Adrenal gland (tissue), 12 donors: ENCODE measurements around the gene CDH4. TPM values are rescaled to one million over a fixed set of nuclear protein-coding genes. Genes with fewer than 3 reads are reported as not detected.
"Not testable (repeated sequence)": the region's sequence is repeated elsewhere in the genome, so short reads cannot be mapped to it uniquely, and the experiment has no call there.

Source experiments
- DNase-seq, 7 donors: peaks; one replicate each; pipeline ENCODE4 v3.0.0-alpha.2; 2019 to 2020
- H3K27ac ChIP-seq, 5 donors: fragments of 200-600 bp; sonication (generic) in 4 of 5; 1 replicate in 3 of 5; 2 replicates in 2 of 5; pipeline versions ENCODE4 v1.5.1 to v1.8.0; 2016 to 2020; ENCODE audit warnings: mild to moderate bottlenecking in 1 of 5
- H3K27me3 ChIP-seq: fragments of 200-600 bp; 2 replicates; pipeline ENCODE4 v1.8.0; 2021
- H3K36me3 ChIP-seq, 2 donors: fragments of 200-600 bp; replicated peaks in 1 of 2; 1 replicate in 1 of 2; 2 replicates in 1 of 2; pipeline versions ENCODE4 v1.5.1 to v1.8.0; 2018 to 2022
- H3K4me1 ChIP-seq, 2 donors: fragments of 200-600 bp; replicated peaks in 1 of 2; 1 replicate in 1 of 2; 2 replicates in 1 of 2; pipeline versions ENCODE4 v1.5.1 to v1.8.0; 2018 to 2021
- H3K4me3 ChIP-seq, 4 donors: fragments of 200-600 bp; sonication (generic) in 3 of 4; one replicate each; pipeline ENCODE4 v1.5.1; 2016 to 2018
- H3K9me3 ChIP-seq, 3 donors: fragments of 200-600 bp; sonication (generic) in 1 of 3; replicated peaks in 1 of 3; 1 replicate in 2 of 3; 2 replicates in 1 of 3; pipeline versions ENCODE4 v1.5.1 to v1.8.0; 2016 to 2021
- POLR2A ChIP-seq, 2 donors: fragments of 450-650 bp; IDR thresholded peaks; one replicate each; pipeline ENCODE4 v1.6.1; 2017; ENCODE audit warnings: antibody characterized with exemption in 2 of 2, mild to moderate bottlenecking in 2 of 2, moderate library complexity in 1 of 2
- WGBS, 4 donors: extraction: QIAGEN DNeasy Blood & Tissue Kit in 2 of 4; methylation state at CpG; one replicate each; pipeline versions ENCODE4 v1.1.5 to v1.1.7; 2013 to 2017; 5-methylcytosine and 5-hydroxymethylcytosine counted together
- intact Hi-C, 2 donors: fragments of 100-400 bp; cut with DNase I; formaldehyde crosslinking; loops; one replicate each; pipeline versions ENCODE4 v1.14.1 to v1.15.0; 2022 to 2023
- polyA plus RNA-seq, 3 donors: library from polyadenylated mRNA; stranded (reverse); fragments of 200-250 nt in 2 of 3; fragments of 350-450 nt in 1 of 3; fragmentation: Illumina TruSeq in 1 of 3; extraction: RNeasy Lipid Tissue Mini Kit (QIAGEN cat#74804) in 1 of 3; gene quantifications; one replicate each; pipeline ENCODE4 v1.2.3, GENCODE V29; 2013 to 2014
- total RNA-seq, 9 donors: library from RNA; depleted of rRNA in 4 of 9; stranded (reverse); fragments of >200 nt in 4 of 9; fragments of 120-200 nt in 1 of 9; fragmentation: NEBNext Ultra II Directional in 1 of 9; extraction: Animal tissue kit (Norgen Biotek cat#: 25700) in 1 of 9; gene quantifications; one replicate each; pipeline versions ENCODE4 v1.1.0 to v1.2.4, GENCODE V29; 2013 to 2023
- TF ChIP-seq, protein P1 (sequence below), 6 experiments: fragments of 450-650 bp in 4 of 6; fragments of 200-600 bp in 2 of 6; sonication (generic) in 1 of 6; IDR thresholded peaks; 1 replicate in 5 of 6; 2 replicates in 1 of 6; pipeline versions ENCODE4 v1.5.1 to v1.8.0; 2016 to 2021; ENCODE audit warnings: antibody characterized with exemption in 6 of 6, mild to moderate bottlenecking in 2 of 6, moderate library complexity in 1 of 6
- donor health status: healthy with polysubstance abuse.
- donor health status: Bipolar disorder and iron deficiency.
- donor health status: DM: yes; HTN: yes; CAD: no.
- donor health status: DM: no; HTN: no; CAD: no.
- donor health status: DM: no; HTN: no; CAD: no.
- donor health status: DM: yes; HTN: yes; CAD: no.

CDH4 gene
- total and polyA plus RNA-seq, 12 donors: 0.08 to 0.53 (median 0.20) TPM; not detected in 3

DNA sequence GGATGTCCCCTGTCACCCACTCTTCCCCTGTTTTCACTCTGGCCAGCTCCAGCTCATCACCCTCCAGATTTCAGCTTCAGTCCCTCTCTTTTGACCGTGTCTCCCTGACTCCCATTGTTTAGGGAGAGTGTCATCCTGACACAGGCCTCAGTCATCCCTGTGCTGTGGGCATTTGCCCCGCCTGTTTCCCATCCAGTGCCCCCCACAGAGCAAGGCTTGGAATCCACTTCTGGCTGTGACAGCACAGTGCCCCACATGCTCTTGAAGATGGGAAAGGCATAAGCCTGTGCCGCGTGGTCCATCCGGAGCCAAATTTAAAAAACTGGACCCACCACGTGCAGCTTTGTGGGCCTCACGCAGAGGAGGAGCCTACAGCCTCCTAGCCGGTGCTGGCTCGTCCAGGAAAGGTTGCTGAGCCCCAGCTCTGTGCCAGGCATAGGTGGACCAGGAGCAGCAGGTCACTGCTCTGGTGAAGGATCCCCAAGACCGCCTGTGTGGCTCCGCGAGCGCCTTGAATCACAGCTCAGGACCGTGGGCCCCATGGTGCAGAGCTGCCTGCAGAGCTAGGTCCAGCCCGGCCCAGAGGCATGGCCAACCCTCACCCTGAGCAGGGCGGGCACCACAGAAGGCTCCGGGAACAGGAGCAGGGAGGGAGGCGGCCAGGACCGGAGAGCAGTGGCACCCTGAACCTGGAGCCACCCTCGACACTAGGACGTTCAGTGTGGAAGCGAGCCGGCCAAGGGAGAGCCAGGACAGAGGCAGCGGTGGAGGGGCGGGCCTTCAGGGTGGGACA, 172.8 kb downstream of the CDH4 start:
- TF ChIP-seq, protein P1, sequence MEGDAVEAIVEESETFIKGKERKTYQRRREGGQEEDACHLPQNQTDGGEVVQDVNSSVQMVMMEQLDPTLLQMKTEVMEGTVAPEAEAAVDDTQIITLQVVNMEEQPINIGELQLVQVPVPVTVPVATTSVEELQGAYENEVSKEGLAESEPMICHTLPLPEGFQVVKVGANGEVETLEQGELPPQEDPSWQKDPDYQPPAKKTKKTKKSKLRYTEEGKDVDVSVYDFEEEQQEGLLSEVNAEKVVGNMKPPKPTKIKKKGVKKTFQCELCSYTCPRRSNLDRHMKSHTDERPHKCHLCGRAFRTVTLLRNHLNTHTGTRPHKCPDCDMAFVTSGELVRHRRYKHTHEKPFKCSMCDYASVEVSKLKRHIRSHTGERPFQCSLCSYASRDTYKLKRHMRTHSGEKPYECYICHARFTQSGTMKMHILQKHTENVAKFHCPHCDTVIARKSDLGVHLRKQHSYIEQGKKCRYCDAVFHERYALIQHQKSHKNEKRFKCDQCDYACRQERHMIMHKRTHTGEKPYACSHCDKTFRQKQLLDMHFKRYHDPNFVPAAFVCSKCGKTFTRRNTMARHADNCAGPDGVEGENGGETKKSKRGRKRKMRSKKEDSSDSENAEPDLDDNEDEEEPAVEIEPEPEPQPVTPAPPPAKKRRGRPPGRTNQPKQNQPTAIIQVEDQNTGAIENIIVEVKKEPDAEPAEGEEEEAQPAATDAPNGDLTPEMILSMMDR (IDR thresholded peaks at IDR 0.05): no peak
- TF ChIP-seq POLR2A (IDR thresholded peaks at IDR 0.05): no peak
- Histone ChIP-seq H3K9me3 (no peaks in the 10 kb centered on the region), H3K27ac (no peak overlapping the region), H3K27me3 (peaks cover 6% of the 10 kb centered on the region), H3K4me1 (no peaks in the 10 kb centered on the region), H3K4me3 (no peak overlapping the region), H3K36me3 (no peaks in the 10 kb centered on the region)
- DNase-seq: no peak
- intact Hi-C loops: no loop called here
- WGBS, 4 donors: 86 to 93% (median 90%) methylated on average over 9 to 25 of the region's 25 CpGs

DNA sequence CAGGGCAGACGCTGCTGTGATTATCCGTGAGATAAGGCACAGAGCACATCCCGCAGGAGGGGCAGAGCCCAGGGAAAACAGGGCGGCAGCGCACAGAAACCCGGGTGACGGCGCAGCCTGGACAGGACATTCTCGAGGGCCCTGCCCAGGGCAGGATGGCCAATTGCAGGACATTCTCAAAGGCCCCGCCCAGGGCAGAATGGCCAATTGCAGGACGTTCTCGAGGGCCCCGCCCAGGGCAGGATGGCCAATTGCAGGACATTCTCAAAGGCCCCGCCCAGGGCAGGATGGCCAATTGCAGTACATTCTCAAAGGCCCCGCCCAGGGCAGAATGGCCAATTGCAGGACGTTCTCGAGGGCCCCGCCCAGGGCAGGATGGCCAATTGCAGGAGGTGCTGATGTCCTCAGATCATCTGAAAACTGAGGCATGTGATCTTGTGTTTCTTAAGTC, 173.5 kb downstream of the CDH4 start:
- H3K27me3 ChIP-seq, H3K36me3 ChIP-seq, intact Hi-C loops, H3K9me3 ChIP-seq, H3K4me3 ChIP-seq, H3K4me1 ChIP-seq, H3K27ac ChIP-seq, DNase-seq: not testable (repeated sequence)
- 83 to 93% (median 88%) methylated on average over 7 to 18 of the region's 18 CpGs for WGBS, 4 donors

DNA sequence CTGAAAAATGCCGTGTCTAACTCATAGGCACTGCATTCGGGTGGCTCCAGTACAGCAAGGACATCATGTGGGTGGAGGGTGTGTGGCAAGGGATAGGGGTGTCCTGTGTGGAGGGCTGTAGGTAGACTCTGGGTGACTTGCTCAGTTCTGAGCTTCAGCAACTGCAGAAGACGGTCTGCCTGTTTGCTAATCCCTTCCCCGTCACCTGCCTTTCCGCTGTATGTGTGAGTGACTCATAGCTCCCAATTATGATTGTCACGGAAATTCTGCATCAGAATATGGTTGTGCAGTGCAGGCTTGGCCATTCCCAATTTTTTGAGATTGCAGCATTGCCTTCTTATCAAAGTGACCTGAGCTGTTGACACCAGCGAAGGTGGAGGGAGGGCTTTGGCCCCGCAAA, 174.3 kb downstream of the CDH4 start:
- intact Hi-C loops: no loop called here
- TF ChIP-seq POLR2A (IDR thresholded peaks at IDR 0.05): no peak
- TF ChIP-seq, protein P1 (IDR thresholded peaks at IDR 0.05): no peak
- Histone ChIP-seq H3K4me3 (no peak overlapping the region), H3K27me3 (peaks cover 6% of the 10 kb centered on the region), H3K36me3 (no peaks in the 10 kb centered on the region), H3K4me1 (no peaks in the 10 kb centered on the region), H3K9me3 (no peaks in the 10 kb centered on the region), H3K27ac (no peak overlapping the region)
- WGBS, 4 donors: 80 to 88% (median 86%) methylated on average over 8 of the region's 8 CpGs
- no peak for DNase-seq

DNA sequence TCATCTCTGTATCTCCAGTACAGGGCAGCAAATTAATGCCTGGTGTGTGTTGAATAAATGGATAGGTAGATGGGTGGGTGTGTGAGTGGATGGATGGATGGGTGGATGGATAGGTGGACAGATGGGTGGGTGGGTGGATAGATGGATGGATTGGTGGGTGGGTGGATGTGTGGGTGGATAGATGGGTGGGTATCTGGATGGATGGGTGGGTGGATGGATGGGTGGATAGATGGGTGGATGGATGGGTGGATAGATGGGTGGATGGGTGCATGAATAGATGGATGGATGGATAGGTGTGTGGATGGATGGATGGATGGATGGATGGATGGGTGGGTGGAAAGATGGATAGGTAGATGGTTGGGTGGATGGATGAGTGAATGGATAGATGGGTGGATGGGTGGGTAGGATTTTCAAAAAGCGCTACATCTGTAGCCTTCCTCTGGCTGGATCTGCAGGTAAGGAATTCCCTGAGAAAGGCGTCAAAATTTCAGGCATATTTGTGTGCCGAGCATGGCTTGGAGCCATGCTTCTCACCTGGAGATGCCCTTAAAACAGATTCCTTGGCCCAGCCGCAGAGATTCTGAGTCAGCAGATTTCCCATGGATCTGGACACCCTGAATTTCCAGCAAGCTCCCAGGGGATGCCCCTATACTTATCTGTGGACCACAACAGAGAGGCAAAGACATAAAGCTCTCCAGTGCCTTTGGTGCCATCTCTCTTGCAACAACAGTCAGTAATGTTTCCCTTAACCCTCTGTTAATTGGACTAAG, 177.6 kb downstream of the CDH4 start:
- TF ChIP-seq, protein P1 (IDR thresholded peaks at IDR 0.05): no peak
- no peak for TF ChIP-seq POLR2A (IDR thresholded peaks at IDR 0.05)
- Histone ChIP-seq H3K4me3 (no peak overlapping the region), H3K9me3 (no peaks in the 10 kb centered on the region), H3K4me1 (no peaks in the 10 kb centered on the region), H3K27me3 (peaks cover 6% of the 10 kb centered on the region), H3K36me3 (no peaks in the 10 kb centered on the region), H3K27ac (no peak overlapping the region)
- DNase-seq: no peak
- intact Hi-C loops: no loop called here
- 71 to 95% (median 83%) methylated on average over 4 of the region's 4 CpGs for WGBS, 4 donors
